K562 (cell line): ENCODE data around the gene URAD. TPM values are rescaled to one million over a fixed set of nuclear protein-coding genes. Genes with fewer than 3 reads are reported as not detected.

Source experiments
- ATAC-seq: fragments of 200-7000 bp; cut with Tn5 transposase; 3 replicates; pipeline ENCODE4 v1.9.1; 2020; ENCODE audit warnings: moderate library complexity
- BruUV-seq: library from RNA; stranded (reverse); fragments of 400-500 nt; replicated peaks from 2 replicates; lab custom pipeline; 2021; lab: Mats Ljungman, UMichigan
- CTCF ChIA-PET: fragments of 300-600 bp; formaldehyde crosslinking; extraction: SDS; loops from one replicate; lab custom pipeline; 2021; ENCODE audit warnings: low intra/inter-chr PET ratio; lab: Yijun Ruan, JAX
- POLR2A ChIA-PET: fragments of 300-600, 350-650 bp; sonication (Branson Sonifier 250); formaldehyde crosslinking; extraction: SDS; loops from one replicate; lab custom pipeline; 2021; ENCODE audit warnings: antibody characterized with exemption, inconsistent platforms; lab: Yijun Ruan, JAX
- DNase-seq, 4 experiments: peaks; one replicate each; pipeline versions ENCODE4 v3.0.0 to v3.0.0-alpha.2; 2011 to 2018; ENCODE audit warnings: low spot score in 3 of 4, mixed read lengths in 3 of 4; ENCODE audit errors: extremely low read depth in 1 of 4
- FAIRE-seq: peaks from 2 replicates; lab custom pipeline; 2011; peaks lifted over from hg19 to GRCh38; lab: Jason Lieb, UNC
- H2AFZ ChIP-seq: 2 replicates; pipeline ENCODE4 v1.6.0; 2011; ENCODE audit warnings: low read depth, low read length, control low read depth, inconsistent platforms
- H3K27ac ChIP-seq: fragments of 200-600 bp; 3 replicates; pipeline ENCODE4 v1.8.0; 2011; ENCODE audit warnings: low read depth, mild to moderate bottlenecking, control low read depth, inconsistent platforms, low read length, moderate library complexity, mixed read lengths; ENCODE audit errors: extremely low read depth
- H3K27me3 ChIP-seq, 2 experiments: fragments of 300-600 bp in 1 of 2; 2 replicates in 1 of 2; 3 replicates in 1 of 2; pipeline versions ENCODE4 v1.6.0 to v1.8.0; 2011; ENCODE audit warnings: inconsistent platforms in 2 of 2, low read length in 2 of 2, mild to moderate bottlenecking in 1 of 2, mixed read lengths in 1 of 2, moderate library complexity in 1 of 2; ENCODE audit not compliant: control insufficient read depth in 2 of 2, insufficient read depth in 2 of 2
- H3K36me3 ChIP-seq: fragments of 300-600 bp; 3 replicates; pipeline ENCODE4 v1.8.0; 2011; ENCODE audit warnings: mild to moderate bottlenecking, low read length, inconsistent platforms; ENCODE audit not compliant: control insufficient read depth, insufficient read depth
- H3K4me1 ChIP-seq, 2 experiments: fragments of 200-600 bp in 1 of 2; replicated peaks in 1 of 2; 2 replicates in 1 of 2; 3 replicates in 1 of 2; pipeline versions ENCODE4 v1.5.1 to v1.8.0; 2011; ENCODE audit warnings: inconsistent platforms in 2 of 2, low read length in 2 of 2, mild to moderate bottlenecking in 1 of 2, mixed read lengths in 1 of 2, moderate library complexity in 1 of 2; ENCODE audit not compliant: control insufficient read depth in 2 of 2, insufficient read depth in 2 of 2
- H3K4me2 ChIP-seq: 2 replicates; pipeline ENCODE4 v1.6.1; 2011; ENCODE audit warnings: low read length, control low read depth, inconsistent platforms, mixed read lengths; ENCODE audit not compliant: insufficient read depth
- H3K4me3 ChIP-seq: fragments of 200-600 bp; sonication (generic), shearing (Covaris generic); 2 replicates; pipeline ENCODE4 v1.5.1; 2016; ENCODE audit warnings: control low read depth, inconsistent platforms
- H3K79me2 ChIP-seq: fragments of 200-600 bp; 3 replicates; pipeline ENCODE4 v1.8.0; 2011; ENCODE audit warnings: low read length, inconsistent platforms; ENCODE audit not compliant: control insufficient read depth, insufficient read depth
- H3K9ac ChIP-seq, 2 experiments: 2 replicates each; pipeline versions ENCODE4 v1.6.0 to v1.6.1; 2011; ENCODE audit warnings: low read depth in 2 of 2, low read length in 2 of 2, control low read depth in 1 of 2, inconsistent platforms in 1 of 2, mild to moderate bottlenecking in 1 of 2, mixed read lengths in 1 of 2; ENCODE audit not compliant: insufficient read depth in 1 of 2
- H3K9me1 ChIP-seq: one replicate; pipeline ENCODE4 v1.6.0; 2011; ENCODE audit warnings: inconsistent platforms, mild to moderate bottlenecking, low read length, moderate library complexity; ENCODE audit not compliant: control insufficient read depth, insufficient read depth
- H3K9me3 ChIP-seq: replicated peaks from 2 replicates; pipeline ENCODE4 v1.5.1; 2011; ENCODE audit warnings: low read depth, low read length, inconsistent platforms; ENCODE audit not compliant: control insufficient read depth, insufficient read depth
- H4K20me1 ChIP-seq: replicated peaks from 2 replicates; pipeline ENCODE4 v1.6.1; 2011; ENCODE audit warnings: low read length, inconsistent platforms, mixed read lengths; ENCODE audit not compliant: control insufficient read depth, insufficient read depth
- ARID3B ChIP-seq: fragments of 250-450 bp; sonication (Bioruptor Pico); IDR thresholded peaks from 2 replicates; pipeline ENCODE4 v1.4.0; 2020; ENCODE audit warnings: borderline replicate concordance
- PKNOX1 ChIP-seq: fragments of 450-650 bp; IDR thresholded peaks from 2 replicates; pipeline ENCODE4 v1.6.1; 2016
- ZNF766 ChIP-seq: fragments of 200-800 bp; sonication (Bioruptor generic); conservative IDR thresholded peaks from 2 replicates; pipeline ENCODE4 v1.6.1; 2016; ENCODE audit warnings: missing genetic modification characterization, missing compliant biosample characterization
- WGBS: fragments of 100-300 bp; shearing (Covaris generic); methylation state at CpG from one replicate; pipeline ENCODE4 v1.1.6; 2016; ENCODE audit warnings: low coverage, mixed read lengths; ENCODE audit not compliant: insufficient coverage; ENCODE audit errors: missing lambda C conversion rate; 5-methylcytosine and 5-hydroxymethylcytosine counted together
- in situ Hi-C: fragments of 300-500 bp; cut with MboI; formaldehyde crosslinking; loops from 4 replicates; pipeline ENCODE4 v1.15.0; 2018; ENCODE audit warnings: inconsistent platforms, mixed read lengths
- intact Hi-C: fragments of 100-400 bp; cut with micrococcal nuclease; formaldehyde crosslinking; loops from 2 replicates; pipeline ENCODE4 v1.14.2; 2022
- polyA plus RNA-seq, 8 experiments: library from polyadenylated mRNA; depleted of rRNA in 4 of 8; stranded (reverse) in 5 of 8; unstranded in 3 of 8; fragments of >200 nt; fragmentation: Nextera tagmentation in 2 of 8; fragmentation: Illumina TruSeq in 1 of 8; extraction: Ambion mirVana in 2 of 8; extraction: Trizol in 1 of 8; gene quantifications; 2 replicates each; pipeline versions ENCODE4 v1.2.1 to v1.2.3, GENCODE V29; 2011 to 2014; ENCODE audit warnings: inconsistent platforms in 1 of 8, missing spikeins in 1 of 8
- total RNA-seq, 7 experiments: library from RNA; depleted of rRNA in 6 of 7; stranded (reverse); fragments of >200 nt in 6 of 7; fragmentation: Illumina TruSeq in 2 of 7; extraction: Trizol in 2 of 7; gene quantifications; 2 replicates each; pipeline versions ENCODE4 v1.2.1 to v1.2.3, GENCODE V29; 2011 to 2021; ENCODE audit warnings: low replicate concordance in 1 of 7

Gene URAD
- total and polyA plus RNA-seq, 9 of the 15 experiments (the other 6 are each of a cell fraction or from before 2014, with no cell fraction given), result not detected

- no peak overlapping the region for H3K9ac ChIP-seq
- no peak overlapping the region for H3K4me3 ChIP-seq
- no peak overlapping the region for H3K4me2 ChIP-seq
- ChIA-PET POLR2A (no interaction called here), CTCF (interaction anchor here (1.5 kb wide), 1 partner anchor 592 kb away, joined by 8 read pairs; no protein-coding TSS in a partner anchor)
- TF ChIP-seq PKNOX1 (no peak), ARID3B (CRISPR knock-in tag) (no peak), ZNF766 (no peak)
- no TSS peak for BruUV-seq
- no peak for FAIRE-seq
- no peaks in the 10 kb centered on the region for H3K36me3 ChIP-seq
- H3K79me2 ChIP-seq, result no peaks in the 10 kb centered on the region
- no peak overlapping the region for H2AFZ ChIP-seq
- intact Hi-C loops, result loop anchor here (5.0 kb wide), 1 partner anchor 122 kb away; no protein-coding TSS in a partner anchor
- H3K9me1 ChIP-seq, result no peaks in the 10 kb centered on the region
- no peak for ATAC-seq
- in situ Hi-C loops, result loop anchor here (25.0 kb wide), 1 partner anchor 442 kb away; no protein-coding TSS in a partner anchor
- H4K20me1 ChIP-seq, result no peaks in the 10 kb centered on the region
- DNase-seq, result no peak
- no peaks in the 10 kb centered on the region for H3K9me3 ChIP-seq
- H3K27ac ChIP-seq, result no peak overlapping the region
- peaks cover 0 to 13% of the 10 kb centered on the region in 2 experiments; a peak in 2 of 5 replicates for H3K4me1 ChIP-seq
- 47% methylated on average over 2 of the region's 56 CpGs for WGBS
- peaks cover 2 to 9% of the 10 kb centered on the region in 2 experiments; a peak in 1 of 5 replicates for H3K27me3 ChIP-seq
Measured at GRCh38 chr13:27954406-27954851, 34.1 kb downstream of the URAD start.
